H1 (cell line): ENCODE data around the gene UGGT2. TPM values are rescaled to one million over a fixed set of nuclear protein-coding genes. Genes with fewer than 3 reads are reported as not detected.

Source experiments
- CTCF ChIA-PET: fragments of 300-600 bp; sonication (Branson Sonifier 250); formaldehyde crosslinking; loops from one replicate; lab custom pipeline; 2021; ENCODE audit not compliant: partially characterized antibody; lab: Charles Lee
- POLR2A ChIA-PET: fragments of 300-600 bp; sonication (Branson Sonifier 250); formaldehyde crosslinking; loops from one replicate; lab custom pipeline; 2021; ENCODE audit warnings: inconsistent platforms; ENCODE audit not compliant: partially characterized antibody; lab: Charles Lee
- DNase-seq, 2 experiments: peaks; one replicate each; pipeline versions ENCODE4 v3.0.0 to v3.0.0-alpha.2; 2010 to 2022; ENCODE audit warnings: low spot score in 2 of 2, low read depth in 1 of 2, mixed read lengths in 1 of 2
- FAIRE-seq: peaks from 2 replicates; lab custom pipeline; 2011; peaks lifted over from hg19 to GRCh38; lab: Jason Lieb, UNC
- H2AFZ ChIP-seq: 2 replicates; pipeline ENCODE4 v1.8.1; 2012; ENCODE audit warnings: low read length, inconsistent platforms
- H2AK5ac ChIP-seq: 2 replicates; pipeline ENCODE4 v1.6.1; 2013; ENCODE audit warnings: low read depth, low read length
- H2BK120ac ChIP-seq: replicated peaks from 2 replicates; pipeline ENCODE3; 2013; ENCODE audit warnings: low read depth, low read length, inconsistent platforms
- H2BK12ac ChIP-seq: 2 replicates; pipeline ENCODE4 v1.6.1; 2013; ENCODE audit warnings: low read depth, low read length
- H2BK15ac ChIP-seq: 2 replicates; pipeline ENCODE4 v1.6.1; 2013; ENCODE audit warnings: low read length
- H2BK20ac ChIP-seq: 2 replicates; pipeline ENCODE4 v1.6.1; 2013; ENCODE audit warnings: low read length
- H2BK5ac ChIP-seq: 2 replicates; pipeline ENCODE4 v1.6.1; 2013; ENCODE audit warnings: low read depth, low read length
- H3K14ac ChIP-seq: 2 replicates; pipeline ENCODE4 v1.6.1; 2013; ENCODE audit warnings: inconsistent platforms; ENCODE audit not compliant: insufficient read length
- H3K18ac ChIP-seq: 2 replicates; pipeline ENCODE4 v1.6.1; 2013; ENCODE audit warnings: low read length; ENCODE audit errors: extremely low read depth
- H3K23ac ChIP-seq: 2 replicates; pipeline ENCODE4 v1.6.1; 2013; ENCODE audit warnings: inconsistent platforms; ENCODE audit not compliant: insufficient read length
- H3K23me2 ChIP-seq: 2 replicates; pipeline ENCODE4 v1.6.1; 2013; ENCODE audit warnings: low read depth, low read length
- H3K27ac ChIP-seq: 2 replicates; pipeline ENCODE4 v1.6.1; 2011; ENCODE audit warnings: low read depth, low read length, inconsistent platforms
- H3K27me3 ChIP-seq, 4 experiments: replicated peaks in 1 of 4; 1 replicate in 1 of 4; 2 replicates in 3 of 4; pipeline versions ENCODE4 v1.6.1 to v1.8.1; 2011 to 2013; ENCODE audit warnings: low read length in 3 of 4, mild to moderate bottlenecking in 3 of 4, inconsistent platforms in 2 of 4, mixed read lengths in 2 of 4, moderate library complexity in 1 of 4; ENCODE audit not compliant: control insufficient read depth in 3 of 4, insufficient read depth in 3 of 4; ENCODE audit errors: extremely low read depth in 1 of 4
- H3K36me3 ChIP-seq, 4 experiments: 2 replicates each; pipeline versions ENCODE4 v1.6.1 to v1.8.1; 2011 to 2013; ENCODE audit warnings: mild to moderate bottlenecking in 4 of 4, low read length in 3 of 4, moderate library complexity in 2 of 4, control low read depth in 1 of 4, inconsistent platforms in 1 of 4; ENCODE audit not compliant: insufficient read depth in 4 of 4, control insufficient read depth in 2 of 4
- H3K4ac ChIP-seq: replicated peaks from 2 replicates; pipeline ENCODE3; 2013; ENCODE audit warnings: low read length, low read depth, mixed read lengths, inconsistent platforms; ENCODE audit not compliant: insufficient read length
- H3K4me1 ChIP-seq, 4 experiments: replicated peaks in 1 of 4; 1 replicate in 1 of 4; 2 replicates in 3 of 4; pipeline versions ENCODE4 v1.6.1 to v1.8.1; 2011 to 2013; ENCODE audit warnings: low read length in 3 of 4, inconsistent platforms in 2 of 4, mixed read lengths in 1 of 4; ENCODE audit not compliant: insufficient read depth in 4 of 4, control insufficient read depth in 3 of 4
- H3K4me2 ChIP-seq, 2 experiments: 2 replicates each; pipeline versions ENCODE4 v1.6.1 to v1.8.1; 2011 to 2013; ENCODE audit warnings: low read depth in 2 of 2, low read length in 2 of 2, control low read depth in 1 of 2, inconsistent platforms in 1 of 2, mild to moderate bottlenecking in 1 of 2; ENCODE audit not compliant: insufficient read depth in 1 of 2
- H3K4me3 ChIP-seq, 4 experiments: fragments of 200-600, 300-600 bp in 1 of 4; sonication (generic), shearing (Covaris generic), sonication (Bioruptor Twin) in 1 of 4; 2 replicates each; pipeline versions ENCODE4 v1.5.1 to v1.8.1; 2011 to 2016; ENCODE audit warnings: low read length in 4 of 4, low read depth in 3 of 4, control low read depth in 2 of 4, inconsistent platforms in 2 of 4, mild to moderate bottlenecking in 2 of 4, mixed read lengths in 1 of 4, moderate library complexity in 1 of 4; ENCODE audit not compliant: insufficient read depth in 2 of 4; ENCODE audit errors: extremely low read depth in 1 of 4
- H3K56ac ChIP-seq: replicated peaks from 2 replicates; pipeline ENCODE3; 2013; ENCODE audit warnings: low read depth, mild to moderate bottlenecking, mixed read lengths, low read length, inconsistent platforms; ENCODE audit not compliant: insufficient read length
- H3K79me1 ChIP-seq: 2 replicates; pipeline ENCODE4 v1.6.1; 2013; ENCODE audit warnings: low read depth, low read length, control low read depth
- H3K79me2 ChIP-seq, 2 experiments: 2 replicates each; pipeline versions ENCODE4 v1.6.1 to v1.8.1; 2012 to 2013; ENCODE audit warnings: low read length in 2 of 2, mild to moderate bottlenecking in 2 of 2, inconsistent platforms in 1 of 2; ENCODE audit not compliant: insufficient read depth in 2 of 2, control insufficient read depth in 1 of 2
- H3K9ac ChIP-seq, 4 experiments: replicated peaks in 1 of 4; 1 replicate in 1 of 4; 2 replicates in 3 of 4; pipeline versions ENCODE4 v1.6.1 to v1.8.1; 2011 to 2013; ENCODE audit warnings: low read depth in 3 of 4, low read length in 3 of 4, control low read depth in 2 of 4, mild to moderate bottlenecking in 2 of 4, moderate library complexity in 2 of 4, inconsistent platforms in 1 of 4; ENCODE audit errors: extremely low read depth in 1 of 4
- H3K9me3 ChIP-seq, 2 experiments: 2 replicates each; pipeline versions ENCODE4 v1.6.1 to v1.8.1; 2012 to 2013; ENCODE audit warnings: mild to moderate bottlenecking in 2 of 2, moderate library complexity in 2 of 2, control low read depth in 1 of 2, inconsistent platforms in 1 of 2, low read depth in 1 of 2, low read length in 1 of 2, mixed read lengths in 1 of 2; ENCODE audit not compliant: insufficient read depth in 2 of 2
- H4K20me1 ChIP-seq, 2 experiments: replicated peaks in 1 of 2; 2 replicates each; pipeline versions ENCODE3 to v1.8.1; 2011 to 2013; ENCODE audit warnings: inconsistent platforms in 2 of 2, low read length in 2 of 2, mild to moderate bottlenecking in 1 of 2; ENCODE audit not compliant: insufficient read depth in 2 of 2, control insufficient read depth in 1 of 2
- H4K5ac ChIP-seq: 2 replicates; pipeline ENCODE4 v1.6.1; 2013; ENCODE audit warnings: low read length, low read depth, mixed read lengths, inconsistent platforms; ENCODE audit not compliant: insufficient read length
- H4K8ac ChIP-seq: 2 replicates; pipeline ENCODE4 v1.8.0; 2013; ENCODE audit warnings: mild to moderate bottlenecking, moderate library complexity, low read length, inconsistent platforms; ENCODE audit not compliant: insufficient read depth; ENCODE audit errors: extremely low read depth
- H4K91ac ChIP-seq: replicated peaks from 2 replicates; pipeline ENCODE3; 2013; ENCODE audit warnings: low read length, mixed read lengths, inconsistent platforms; ENCODE audit not compliant: insufficient read length
- RAD21 ChIP-seq, 2 experiments: IDR thresholded peaks in 1 of 2; conservative IDR thresholded peaks in 1 of 2; 2 replicates each; pipeline ENCODE4 v1.6.1; 2011; ENCODE audit warnings: low read depth in 2 of 2, low read length in 2 of 2, improper control_type of control experiment in 1 of 2, inconsistent platforms in 1 of 2, mild to moderate bottlenecking in 1 of 2, moderate library complexity in 1 of 2
- WGBS, 2 experiments: shearing (Covaris generic) in 1 of 2; methylation state at CpG; one replicate each; pipeline versions ENCODE4 v1.1.6 to v1.1.7; 2013 to 2015; ENCODE audit warnings: low lambda C conversion rate in 2 of 2, mixed read lengths in 2 of 2, inconsistent platforms in 1 of 2, low coverage in 1 of 2, missing lambda C conversion rate in 1 of 2; ENCODE audit not compliant: insufficient replicate concordance in 2 of 2, insufficient coverage in 1 of 2, insufficient read length in 1 of 2; ENCODE audit errors: extremely low coverage in 1 of 2, missing lambda C conversion rate in 1 of 2; 5-methylcytosine and 5-hydroxymethylcytosine counted together
- polyA plus RNA-seq, 7 experiments: library from polyadenylated mRNA; depleted of rRNA in 3 of 7; stranded (reverse) in 5 of 7; unstranded in 2 of 7; fragments of >200 nt in 5 of 7; fragments of 200-250 nt in 2 of 7; gene quantifications; 1 replicate in 5 of 7; 2 replicates in 1 of 7; 4 replicates in 1 of 7; pipeline versions ENCODE4 v1.2.1 to v1.2.3, GENCODE V29; 2011 to 2013; ENCODE audit warnings: missing spikeins in 2 of 7, mixed read lengths in 2 of 7
- total RNA-seq: library from RNA; stranded (reverse); fragmentation: NEBNext Ultra II Directional; extraction: Animal tissue kit (Norgen Biotek cat#: 25700); gene quantifications from 2 replicates; pipeline ENCODE4 v1.2.1, GENCODE V29; 2021

Gene UGGT2
- total and polyA plus RNA-seq, 2 of the 8 experiments (the other 6 are each of a cell fraction or from before 2014, with no cell fraction given): 5.9 to 25.1 TPM

- H3K18ac ChIP-seq: no peak overlapping the region
- DNase-seq (no peak), FAIRE-seq (no peak)
- no peaks in the 10 kb centered on the region; a peak in 1 of 8 replicates for H3K36me3 ChIP-seq
- no peaks in the 10 kb centered on the region for H3K9me3 ChIP-seq
- no peaks in the 10 kb centered on the region for H3K79me2 ChIP-seq
- no peak overlapping the region for H4K91ac ChIP-seq
- no peak overlapping the region for H2AK5ac ChIP-seq
- H4K20me1 ChIP-seq: no peaks in the 10 kb centered on the region
- no peak overlapping the region for H4K8ac ChIP-seq
- H3K23me2 ChIP-seq: no peaks in the 10 kb centered on the region
- H3K4me2 ChIP-seq: no peak overlapping the region
- H2BK20ac ChIP-seq: no peak overlapping the region
- WGBS, 2 experiments: 86% methylated on average over 2 of the region's 2 CpGs; no CpG with 5 or more reads in 1 of the 2 experiments
- no peak overlapping the region for H3K4me3 ChIP-seq
- no peak overlapping the region for H2AFZ ChIP-seq
- no peaks in the 10 kb centered on the region for H3K27me3 ChIP-seq
- no peak for TF ChIP-seq RAD21 (IDR thresholded peaks at IDR 0.05 in 1 of 2, conservative IDR thresholded peaks at IDR 0.05 in 1 of 2; ENCODE audit: low read depth in 2 of 2, low read length in 2 of 2)
- no peak overlapping the region for H3K14ac ChIP-seq
- no peak overlapping the region for H3K4ac ChIP-seq
- H3K79me1 ChIP-seq: no peaks in the 10 kb centered on the region
- H3K56ac ChIP-seq: no peak overlapping the region
- CTCF ChIA-PET: no interaction called here
- no peak overlapping the region for H2BK120ac ChIP-seq
- H3K4me1 ChIP-seq: no peaks in the 10 kb centered on the region
- POLR2A ChIA-PET: no interaction called here
- H2BK12ac ChIP-seq: no peak overlapping the region
- no peak overlapping the region for H2BK5ac ChIP-seq
- H4K5ac ChIP-seq: no peak overlapping the region
- no peak overlapping the region for H2BK15ac ChIP-seq
- no peak overlapping the region for H3K9ac ChIP-seq
- H3K27ac ChIP-seq: no peak overlapping the region
- H3K23ac ChIP-seq: no peak overlapping the region
These were observed 131.7 kb downstream of the UGGT2 start for GRCh38 chr13:95921485-95921884.
